Fibroblast of villous mesenchyme (primary cell): ENCODE measurements around the gene KRTAP19-3. TPM values are rescaled to one million over a fixed set of nuclear protein-coding genes. Genes with fewer than 3 reads are reported as not detected.

Experiments
- DNase-seq: peaks from one replicate; pipeline ENCODE4 v3.0.0-alpha.2; 2010; ENCODE audit warnings: low read depth
- H3K4me3 ChIP-seq: 2 replicates; pipeline ENCODE4 v1.5.1; 2011; ENCODE audit warnings: low read depth, mild to moderate bottlenecking, low read length
- CTCF ChIP-seq: IDR thresholded peaks from 2 replicates; pipeline ENCODE4 v1.5.1; 2012; ENCODE audit warnings: low read depth, mild to moderate bottlenecking, low read length; ENCODE audit not compliant: insufficient read depth
- total RNA-seq: library from RNA; depleted of rRNA; stranded (reverse); fragments of >200 nt; gene quantifications from 2 replicates; pipeline ENCODE4 v1.2.3, GENCODE V29; 2012

The KRTAP19-3 gene
- total RNA-seq, 1 donor = not detected

DNA sequence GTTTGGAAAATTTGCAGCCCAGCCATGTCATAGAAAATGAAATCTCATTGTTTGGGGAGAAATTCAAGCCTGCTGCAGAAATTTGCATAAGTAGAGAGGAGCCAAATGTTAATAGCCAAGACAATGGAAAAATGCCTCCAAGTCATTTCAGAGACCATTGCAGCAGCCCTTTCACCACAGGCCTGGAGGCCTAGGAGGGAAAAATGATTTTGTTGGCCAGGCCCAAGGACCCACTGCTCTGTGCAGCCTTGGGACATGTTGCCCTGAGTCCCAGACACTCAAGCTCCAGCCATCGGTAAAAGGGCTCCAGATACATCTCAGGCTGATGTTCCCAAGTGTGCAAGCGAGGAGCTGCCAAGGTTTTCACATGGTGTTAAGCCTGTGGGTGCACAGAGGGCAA lies 5.6 kb downstream of the KRTAP19-3 start:
- H3K4me3 ChIP-seq = no peak overlapping the region
- DNase-seq = no peak
- no peak for TF ChIP-seq CTCF

DNA sequence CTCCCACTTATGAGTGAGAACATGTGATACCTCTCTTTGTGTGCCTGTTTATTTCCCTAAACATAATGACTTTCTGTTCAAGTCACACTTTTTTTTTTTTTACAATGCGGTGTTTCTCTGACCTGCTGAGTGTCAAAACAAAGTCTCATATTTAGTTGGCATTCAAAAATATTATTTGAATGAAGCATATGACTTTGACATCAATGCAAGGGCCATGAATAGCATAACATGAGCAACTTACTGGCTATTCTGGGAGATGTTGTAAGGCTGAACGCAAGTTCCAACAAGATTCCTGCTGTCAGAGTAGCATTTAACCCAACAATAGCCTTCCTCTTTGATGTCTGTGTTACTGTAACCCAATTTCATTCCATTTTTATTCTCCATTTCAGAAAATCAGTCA lies 9.7 kb downstream of the KRTAP19-3 start:
- no peak overlapping the region for H3K4me3 ChIP-seq
- no peak for DNase-seq
- TF ChIP-seq CTCF = no peak

- H3K4me3 ChIP-seq = no peak within 1 kb of the TSS
- no peak for DNase-seq
- no peak for TF ChIP-seq CTCF
These were observed 11.7 kb downstream of the KRTAP19-3 start, which contains the start of gene KRTAP19-1 for GRCh38 chr21:30480145-30480544. KRTAP19-1 (minus strand) TSS chr21:30480367; CDS start chr21:30480317, 50 bp downstream.

GRCh38 chr21:30479259-30479658 lies 12.6 kb downstream of the KRTAP19-3 start:
- H3K4me3 ChIP-seq = no peak overlapping the region
- DNase-seq = no peak
- TF ChIP-seq CTCF = no peak

DNA sequence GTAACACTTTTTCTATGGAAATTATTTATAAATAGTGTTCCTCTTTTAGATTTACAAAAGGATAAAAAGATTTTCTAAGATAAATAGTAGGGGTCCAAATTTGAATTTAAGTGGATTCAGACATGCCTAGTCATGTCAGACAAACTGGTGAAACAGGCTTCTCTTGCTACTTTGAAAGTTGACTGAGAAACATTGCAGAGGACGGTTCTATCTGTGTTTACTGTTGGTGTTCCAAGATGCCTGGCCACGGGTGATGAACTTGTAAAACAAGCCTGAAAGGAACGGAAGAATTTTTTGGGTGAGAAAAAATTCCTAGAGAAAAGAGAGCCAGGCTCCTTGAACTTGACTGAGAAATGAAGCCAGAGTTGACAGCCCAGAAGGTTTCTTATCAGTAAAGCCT lies 13.8 kb downstream of the KRTAP19-3 start:
- H3K4me3 ChIP-seq = no peak overlapping the region
- no peak for TF ChIP-seq CTCF
- no peak for DNase-seq

- no peak for TF ChIP-seq CTCF
- no peak overlapping the region for H3K4me3 ChIP-seq
- no peak for DNase-seq
These were observed 22.7 kb downstream of the KRTAP19-3 start for GRCh38 chr21:30468900-30469714.
